GM19467 (cell line): ENCODE measurements around the gene CDH13.

ENCODE experiments used
- ATAC-seq: cut with Tn5 transposase; IDR thresholded peaks from one replicate; pipeline ENCODE4 v1.9.1; 2021; ENCODE audit warnings: mild to moderate bottlenecking, moderate library complexity; ENCODE audit not compliant: unreplicated experiment

Gene CDH13

DNA sequence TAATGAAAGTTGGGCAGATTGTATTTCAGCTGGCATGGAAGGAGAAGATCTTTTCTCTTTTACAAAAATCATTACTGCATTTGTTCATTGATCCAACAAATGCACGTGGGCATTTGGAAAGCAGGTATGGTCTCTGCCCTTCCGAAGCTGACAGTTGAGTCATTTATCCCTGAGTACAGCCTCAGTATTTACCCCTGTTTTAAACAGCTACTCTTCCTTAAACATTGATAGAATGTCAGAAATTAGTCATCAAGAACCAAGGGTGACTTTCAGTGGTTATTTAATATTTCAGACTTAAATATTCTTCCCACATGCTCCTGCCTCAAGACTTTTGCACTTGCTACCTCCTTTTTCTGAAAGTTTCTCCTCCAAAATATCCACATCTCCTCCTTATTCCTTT is 954.3 kb downstream of the CDH13 start:
- ATAC-seq: peak; percentile 87

DNA sequence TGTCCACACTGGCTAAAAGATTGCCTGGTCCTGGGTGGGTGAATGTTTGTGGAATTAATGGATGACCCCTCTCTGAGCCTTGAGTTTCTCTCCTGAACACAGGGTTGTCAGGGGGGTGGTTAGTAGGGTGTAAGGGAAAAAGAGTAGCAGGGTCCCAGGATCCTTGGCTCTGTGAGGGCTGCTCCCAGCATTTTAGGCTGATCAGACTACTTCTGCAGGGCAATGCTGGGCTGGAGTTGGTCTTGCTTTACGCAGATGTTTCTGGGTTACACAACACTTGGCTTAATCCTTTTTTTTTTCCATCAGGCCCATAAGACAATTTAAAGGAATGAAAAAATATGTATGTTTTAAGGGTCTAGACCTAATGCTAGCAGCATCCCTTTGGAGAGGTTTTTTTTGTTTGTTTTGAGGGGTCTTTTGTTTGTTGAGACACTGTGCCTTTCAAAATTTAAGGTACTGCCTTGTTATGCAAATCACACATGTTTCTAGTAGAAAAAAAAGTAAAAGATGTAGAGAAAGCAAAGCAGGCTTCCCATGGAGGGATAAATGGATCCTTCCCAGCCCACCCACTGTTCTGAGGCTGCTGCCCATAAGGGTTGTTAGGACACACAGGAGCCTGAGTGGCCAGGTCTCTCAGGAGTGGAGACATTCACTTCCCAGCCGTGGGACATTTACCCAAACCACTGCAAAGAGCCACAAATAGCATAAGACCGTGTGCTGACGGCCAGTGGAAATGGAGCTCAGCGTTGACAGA is 955.4 kb downstream of the CDH13 start:
- no peak for ATAC-seq

DNA sequence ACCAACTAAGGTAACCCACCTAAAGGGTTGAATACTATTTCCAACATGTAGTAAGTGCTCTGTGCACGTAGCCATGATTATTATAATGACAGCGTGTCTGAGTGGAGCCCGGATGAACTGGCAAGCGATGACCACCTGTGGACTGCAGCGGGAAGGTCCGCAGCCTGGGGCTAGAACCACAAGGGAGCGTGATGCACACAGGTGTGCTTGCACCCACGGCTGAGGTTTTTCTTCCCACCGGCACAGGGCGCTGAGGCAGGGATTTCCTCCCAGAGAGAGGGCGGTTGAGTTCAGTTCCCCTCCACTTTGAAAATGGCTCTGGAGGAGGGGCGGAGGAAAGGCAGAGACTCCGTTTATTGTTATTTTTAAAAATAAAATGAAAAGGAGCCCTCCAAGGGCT is 959.3 kb downstream of the CDH13 start:
- no peak for ATAC-seq

DNA sequence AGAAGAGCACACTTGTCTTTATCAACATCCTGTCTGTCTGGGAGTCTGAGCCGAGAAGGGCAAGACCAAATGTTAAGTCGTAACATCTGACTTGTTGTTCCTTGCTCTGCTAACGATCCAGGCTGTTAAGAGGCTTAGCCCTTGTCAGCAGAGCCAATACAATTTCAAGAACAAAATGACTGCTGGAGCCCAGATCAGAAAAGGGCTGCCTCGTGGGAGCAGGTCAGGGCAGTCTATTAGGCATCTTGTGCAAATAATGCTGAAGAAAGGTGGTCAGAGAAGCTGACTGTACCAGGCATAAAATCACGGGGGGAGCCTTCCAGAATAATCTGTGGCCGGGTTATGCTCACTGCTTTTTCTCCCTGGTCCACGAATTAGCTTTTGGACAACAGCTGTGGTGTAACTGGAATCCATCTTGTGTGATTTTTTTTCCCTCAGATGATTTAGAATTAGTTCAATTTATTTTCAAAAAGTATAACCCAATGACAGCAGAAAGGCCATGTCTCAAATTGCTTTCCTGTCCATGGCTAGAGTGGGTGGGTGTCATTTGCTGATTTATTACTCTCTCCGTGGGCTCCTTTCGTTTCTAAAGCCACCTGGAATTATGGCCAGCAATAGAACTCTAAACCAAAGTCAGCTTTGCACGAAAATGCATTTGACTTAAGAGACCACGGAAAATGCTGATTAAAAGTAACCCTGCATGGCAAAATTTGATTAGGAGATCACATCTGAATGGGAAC is 959.9 kb downstream of the CDH13 start:
- ATAC-seq: no peak

DNA sequence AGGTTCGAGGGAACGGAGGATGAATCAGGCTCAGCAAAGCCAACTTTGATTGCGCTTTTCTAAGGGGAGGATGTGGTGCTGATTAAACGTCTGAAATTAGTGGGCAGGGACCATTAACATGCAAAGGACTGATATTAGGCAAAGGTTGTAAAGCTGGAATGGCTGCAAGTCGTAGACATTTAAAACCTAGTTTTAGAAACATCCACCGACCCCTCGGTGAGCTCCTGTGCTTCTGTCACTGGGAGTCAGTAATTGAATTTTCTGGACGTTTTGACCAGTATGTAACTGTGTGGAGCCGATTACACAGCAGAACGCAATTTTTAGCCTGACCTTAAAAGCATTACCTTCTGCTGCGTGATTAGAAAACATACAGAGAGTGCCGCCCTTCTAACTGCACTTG is 960.4 kb downstream of the CDH13 start:
- ATAC-seq: no peak

GRCh38 chr16:83588070-83588469 is 961.3 kb downstream of the CDH13 start:
- no peak for ATAC-seq

DNA sequence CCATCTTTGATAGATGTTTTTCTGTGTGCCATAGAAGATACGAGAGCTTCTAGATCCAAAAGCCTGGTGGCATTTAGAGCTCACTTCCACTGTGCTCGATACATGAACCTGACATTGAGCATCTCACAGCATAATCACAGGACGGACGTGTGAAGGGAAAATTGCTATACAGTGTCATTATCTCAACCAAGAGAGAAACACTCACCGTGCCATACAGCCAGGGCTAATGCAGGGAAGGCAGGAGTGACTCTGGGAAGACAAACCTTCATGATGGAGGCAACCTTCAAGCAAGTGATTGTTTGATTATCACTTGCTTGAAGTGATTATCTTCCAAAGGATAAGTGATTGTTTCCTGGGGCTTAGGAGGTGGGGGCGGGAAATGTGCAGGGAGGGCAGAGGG is 962.8 kb downstream of the CDH13 start:
- ATAC-seq: no peak

DNA sequence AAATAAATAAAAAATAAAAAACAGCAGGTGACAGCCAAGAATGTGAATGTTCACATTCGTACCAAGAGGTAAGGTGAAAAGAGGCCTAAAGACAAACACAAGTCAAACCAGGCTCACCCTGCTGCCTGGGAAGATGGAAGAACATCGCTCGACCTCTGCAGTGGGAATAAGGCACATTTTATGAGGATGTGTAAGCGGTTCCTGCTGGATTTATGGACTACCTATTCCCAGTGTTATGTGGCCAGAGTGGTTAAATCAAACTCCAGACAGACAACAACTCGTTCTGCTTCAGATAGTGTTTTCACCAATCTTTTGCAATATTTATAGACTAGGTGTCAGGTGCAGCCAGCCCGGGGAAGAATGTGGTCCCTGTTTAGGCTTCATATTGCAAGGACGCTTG is 966.0 kb downstream of the CDH13 start:
- no peak for ATAC-seq

DNA sequence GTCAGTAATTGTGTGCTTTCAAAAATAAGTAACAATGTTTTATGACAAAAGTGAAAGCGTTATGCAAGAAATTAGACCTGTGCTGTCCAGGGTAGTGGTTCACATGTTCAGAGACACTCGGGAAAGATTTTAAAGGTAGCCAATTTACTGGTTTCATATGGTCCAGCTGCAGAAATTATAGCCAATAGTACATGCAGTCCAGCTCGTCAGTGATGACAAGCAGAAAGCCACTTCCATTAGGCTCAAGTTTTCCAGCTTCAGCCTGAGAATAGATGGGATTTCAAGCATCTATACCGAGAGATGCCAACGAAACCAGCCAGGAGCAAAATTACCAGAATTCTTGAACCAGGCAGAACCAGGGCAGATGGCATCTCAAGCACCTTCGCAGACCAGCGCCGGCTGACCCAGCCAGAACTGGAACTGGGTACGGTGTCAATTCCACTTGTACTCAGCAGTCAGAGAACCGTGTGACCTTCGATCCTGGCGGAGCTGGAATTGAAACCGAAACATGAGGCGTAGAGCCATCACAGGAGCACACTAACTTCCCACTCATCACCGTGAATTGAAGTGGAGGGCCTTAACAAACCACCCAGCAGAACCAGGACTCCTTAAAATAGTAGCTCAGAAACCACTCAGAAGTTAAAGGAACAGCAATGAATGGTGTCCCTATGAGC is 973.2 kb downstream of the CDH13 start:
- ATAC-seq: no peak

GRCh38 chr16:83602761-83603722 is 976.3 kb downstream of the CDH13 start:
- ATAC-seq: no peak

DNA sequence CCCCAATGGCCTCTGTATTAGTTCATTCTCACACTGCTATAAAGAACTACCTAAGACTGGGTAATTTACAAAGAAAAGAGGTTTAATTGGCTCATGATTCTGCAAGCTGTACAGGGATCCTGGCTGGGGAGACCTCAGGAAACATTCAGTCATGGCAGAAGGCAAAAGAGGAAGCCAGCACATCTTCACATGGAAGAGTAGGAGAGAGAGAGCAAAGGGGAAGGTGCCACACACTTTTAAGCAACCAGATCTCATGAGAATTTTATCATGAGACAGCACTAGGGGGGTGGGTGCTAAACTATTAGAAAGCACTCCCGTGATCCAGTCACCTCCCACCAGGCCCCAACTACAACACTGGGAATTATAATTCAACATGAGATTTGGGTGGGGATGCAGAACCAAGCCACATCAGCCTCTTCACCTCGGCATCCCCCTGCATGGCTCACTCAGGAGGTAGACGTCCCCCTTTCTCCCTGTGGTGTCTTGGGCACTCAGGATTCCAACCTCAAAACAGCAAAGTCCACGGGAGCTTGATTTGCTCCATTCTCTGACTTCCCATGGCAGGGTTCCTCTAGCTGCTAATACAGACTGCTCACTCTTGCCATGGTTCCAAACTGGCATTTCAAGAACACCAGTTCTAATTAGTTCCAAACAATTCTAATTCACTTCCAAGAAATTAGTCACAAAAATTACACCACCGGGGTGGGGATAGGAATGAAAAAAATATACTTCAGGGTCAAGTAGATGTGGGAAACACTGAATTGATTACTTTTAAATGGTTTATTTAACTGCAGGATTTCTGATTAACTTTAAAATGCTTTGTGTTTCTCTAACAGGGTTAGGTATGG is 977.2 kb downstream of the CDH13 start:
- no peak for ATAC-seq

GRCh38 chr16:83606486-83607030 is 979.8 kb downstream of the CDH13 start:
- ATAC-seq: no peak

GRCh38 chr16:83609178-83609577 is 982.4 kb downstream of the CDH13 start:
- ATAC-seq: no peak

DNA sequence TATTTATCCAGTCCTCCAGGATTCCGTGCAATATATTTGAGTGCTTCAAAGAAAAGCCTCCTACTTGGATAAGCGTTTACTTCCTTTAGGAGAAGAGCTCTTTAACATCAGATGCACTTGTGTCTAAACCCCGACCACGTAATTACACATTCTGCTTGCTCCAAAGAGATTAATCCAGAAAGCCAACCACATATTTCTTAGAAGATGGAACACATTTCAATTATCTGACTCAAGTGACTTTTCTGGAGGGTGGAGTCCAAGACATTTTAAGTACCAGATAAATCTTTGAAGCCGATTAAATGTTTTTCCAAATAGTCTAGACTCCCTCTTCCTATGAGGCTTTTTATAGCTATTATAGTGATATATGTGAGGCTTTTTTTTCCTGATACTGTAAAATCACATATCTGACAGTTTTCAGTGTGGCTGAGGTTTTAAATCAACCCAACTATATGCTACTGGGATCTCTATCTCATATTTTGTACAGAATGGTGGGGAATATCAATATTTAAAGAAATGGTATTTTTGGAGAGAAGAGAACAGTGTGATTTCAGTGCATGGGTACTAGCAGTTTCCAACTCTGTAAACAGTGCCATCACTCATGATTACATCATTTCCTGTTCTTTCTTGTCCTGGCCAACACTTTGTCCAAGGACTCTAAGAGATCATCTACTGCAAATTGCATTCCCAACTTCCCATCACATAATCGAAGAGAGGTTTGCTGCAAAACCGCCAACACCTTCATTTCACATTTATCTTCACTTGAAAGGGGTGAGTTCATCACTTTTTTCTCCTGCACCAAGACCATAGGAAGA is 988.6 kb downstream of the CDH13 start:
- ATAC-seq: no peak

DNA sequence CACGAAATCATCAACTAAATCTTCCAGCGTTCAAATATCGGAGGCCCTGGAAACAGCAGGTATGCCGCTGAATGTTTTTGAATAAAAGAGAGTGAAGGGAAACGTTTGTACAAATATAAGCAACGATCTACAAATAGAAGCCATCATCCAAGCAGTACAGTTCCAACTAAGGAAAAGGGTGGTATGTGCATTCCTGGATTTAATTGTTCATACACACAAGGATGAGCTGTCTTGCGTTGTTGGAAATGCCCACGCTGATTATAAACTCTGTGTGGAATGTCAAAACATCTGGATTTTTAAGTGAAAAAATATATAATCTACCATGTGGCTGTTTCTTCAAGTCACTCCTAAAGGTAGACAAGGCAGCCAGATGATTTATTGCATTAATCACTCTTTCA is 989.2 kb downstream of the CDH13 start:
- ATAC-seq: no peak

- ATAC-seq: no peak
These were observed 992.8 kb downstream of the CDH13 start for GRCh38 chr16:83619381-83620150.

DNA sequence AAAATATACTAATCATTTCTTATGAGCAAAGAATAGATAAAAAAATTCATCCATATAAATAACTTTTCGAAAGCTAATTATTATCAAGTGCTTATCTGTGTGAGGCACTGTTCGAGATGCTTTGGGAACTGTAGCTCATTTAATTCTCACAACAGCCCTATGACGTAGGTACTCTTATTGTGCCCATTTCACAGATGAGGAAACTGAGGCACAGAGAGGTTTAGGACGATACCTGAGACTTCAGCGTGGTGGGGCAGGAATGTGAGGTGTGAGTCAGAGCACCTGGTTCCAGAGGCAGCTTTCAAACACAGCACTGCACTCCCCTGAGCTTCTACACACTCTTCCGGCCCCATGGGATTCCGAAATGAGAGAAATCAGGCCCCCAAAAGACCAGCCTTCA is 995.2 kb downstream of the CDH13 start:
- no peak for ATAC-seq

GRCh38 chr16:83623091-83623730 is 996.4 kb downstream of the CDH13 start:
- no peak for ATAC-seq
